ENCODE results near the gene MYO18A. TPM values are rescaled to one million over a fixed set of nuclear protein-coding genes. Genes with fewer than 3 reads are reported as not detected.
"Not testable (repeated sequence)": the region's sequence is repeated elsewhere in the genome, so short reads cannot be mapped to it uniquely, and the experiment has no call there.

MYO18A gene
- total RNA-seq, 1 donor from 2014 or later: 11.6 TPM

GRCh38 chr17:29209073-29209472 lies 28.9 kb upstream of the MYO18A start:
- Histone ChIP-seq H3K4me3 (no peak overlapping the region), H3K9ac (no peak overlapping the region), H3K9me3 (ENCODE audit: low read depth) (no peaks in the 10 kb centered on the region), H3K4me2 (no peak overlapping the region), H3K36me3 (no peaks in the 10 kb centered on the region), H3K79me2 (ENCODE audit: low read depth) (no peaks in the 10 kb centered on the region), H3K27me3 (no peaks in the 10 kb centered on the region), H4K20me1 (ENCODE audit: low read depth) (no peaks in the 10 kb centered on the region), H3K4me1 (peaks cover 19% of the 10 kb centered on the region), H3K27ac (no peak overlapping the region), H3F3A (ENCODE audit: low read depth) (peaks cover 5% of the 10 kb centered on the region), H2AFZ (replicated peaks) (peak overlapping the region; percentile 85)
- TF ChIP-seq EZH2 (IDR thresholded peaks at IDR 0.05) (no peak), CTCF (IDR thresholded peaks at IDR 0.05) (no peak), EZH2phosphoT487 (IDR thresholded peaks at IDR 0.05) (no peak)
- Mint-ChIP-seq H3K4me1 (peaks cover 16% of the 10 kb centered on the region), H3K9me3 (no peaks in the 10 kb centered on the region), H3K27ac (no peak overlapping the region), H3K27me3 (ENCODE audit: insufficient read depth, low read depth) (peaks cover 3% of the 10 kb centered on the region), H3K4me3 (no peak overlapping the region), H3K36me3 (no peaks in the 10 kb centered on the region)
- DNase-seq (ENCODE audit: low spot score): no peak

DNA sequence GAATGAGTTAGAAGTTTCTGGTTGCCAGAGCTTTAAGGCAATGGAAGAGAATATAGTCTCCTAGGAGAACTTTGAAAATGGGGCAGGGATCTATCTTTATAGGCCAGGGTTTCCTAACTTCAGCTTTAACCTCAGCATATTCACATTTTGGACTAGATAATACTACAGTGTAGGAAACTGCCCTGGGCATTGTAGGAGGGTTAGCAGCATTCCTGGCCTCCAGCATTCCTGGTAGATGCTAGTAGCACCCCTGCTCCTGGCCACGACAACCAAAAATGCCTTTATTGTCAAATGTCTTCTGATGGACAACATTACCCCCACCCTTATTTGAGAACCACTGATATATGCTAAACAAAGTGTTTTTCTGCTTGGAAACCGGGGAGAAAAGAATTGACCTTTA lies 27.8 kb upstream of the MYO18A start:
- Mint-ChIP-seq H3K9me3 (no peaks in the 10 kb centered on the region), H3K4me3 (no peak overlapping the region), H3K27ac (peak overlapping the region; percentile 59), H3K4me1 (peaks cover 16% of the 10 kb centered on the region), H3K27me3 (ENCODE audit: insufficient read depth, low read depth) (peaks cover 1% of the 10 kb centered on the region), H3K36me3 (no peaks in the 10 kb centered on the region)
- H4K20me1 ChIP-seq (ENCODE audit: low read depth): no peaks in the 10 kb centered on the region
- peaks cover 26% of the 10 kb centered on the region for H3K4me1 ChIP-seq
- TF ChIP-seq CTCF (IDR thresholded peaks at IDR 0.05): no peak
- no peak for TF ChIP-seq EZH2phosphoT487 (IDR thresholded peaks at IDR 0.05)
- TF ChIP-seq EZH2 (IDR thresholded peaks at IDR 0.05): no peak
- H3F3A ChIP-seq (ENCODE audit: low read depth): peaks cover 5% of the 10 kb centered on the region
- H3K4me3 ChIP-seq: no peak overlapping the region
- no peaks in the 10 kb centered on the region for H3K9me3 ChIP-seq (ENCODE audit: low read depth)
- H3K36me3 ChIP-seq: no peaks in the 10 kb centered on the region
- no peak overlapping the region for H3K9ac ChIP-seq
- DNase-seq (ENCODE audit: low spot score): no peak
- peak overlapping the region; percentile 20 for H2AFZ ChIP-seq (replicated peaks)
- no peaks in the 10 kb centered on the region for H3K27me3 ChIP-seq
- no peak overlapping the region for H3K4me2 ChIP-seq
- no peak overlapping the region for H3K27ac ChIP-seq
- H3K79me2 ChIP-seq (ENCODE audit: low read depth): no peaks in the 10 kb centered on the region

DNA sequence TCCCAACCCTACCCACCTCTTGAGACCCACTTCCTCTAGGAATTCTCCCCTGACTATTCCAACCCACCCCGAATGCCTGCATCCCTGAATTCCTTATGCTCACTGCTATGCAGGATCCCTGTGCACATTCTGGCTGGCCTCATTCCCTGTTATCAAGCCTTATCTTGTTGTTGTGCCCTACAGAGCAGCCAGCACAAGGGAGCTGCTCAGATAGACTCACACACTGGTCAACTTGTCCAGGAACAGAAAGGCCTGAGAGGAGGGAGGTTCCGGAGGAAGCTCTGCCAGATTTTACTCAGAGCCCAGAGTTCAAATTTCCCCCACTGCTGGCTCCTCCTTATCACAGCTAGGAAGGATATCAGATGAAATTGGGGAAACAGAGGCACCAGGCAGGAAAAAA lies 24.8 kb upstream of the MYO18A start:
- H3F3A ChIP-seq (ENCODE audit: low read depth): peaks cover 5% of the 10 kb centered on the region
- Mint-ChIP-seq H3K4me1 (peaks cover 13% of the 10 kb centered on the region), H3K27ac (no peak overlapping the region), H3K27me3 (ENCODE audit: insufficient read depth, low read depth) (no peaks in the 10 kb centered on the region), H3K4me3 (no peak overlapping the region), H3K36me3 (no peaks in the 10 kb centered on the region), H3K9me3 (no peaks in the 10 kb centered on the region)
- H3K27ac ChIP-seq: no peak overlapping the region
- no peak overlapping the region for H3K4me3 ChIP-seq
- no peaks in the 10 kb centered on the region for H4K20me1 ChIP-seq (ENCODE audit: low read depth)
- H3K4me2 ChIP-seq: no peak overlapping the region
- H3K4me1 ChIP-seq: peaks cover 21% of the 10 kb centered on the region
- no peak for TF ChIP-seq CTCF (IDR thresholded peaks at IDR 0.05)
- TF ChIP-seq EZH2 (IDR thresholded peaks at IDR 0.05): no peak
- no peak for TF ChIP-seq EZH2phosphoT487 (IDR thresholded peaks at IDR 0.05)
- H3K9me3 ChIP-seq (ENCODE audit: low read depth): no peaks in the 10 kb centered on the region
- no peaks in the 10 kb centered on the region for H3K27me3 ChIP-seq
- H3K9ac ChIP-seq: no peak overlapping the region
- H3K79me2 ChIP-seq (ENCODE audit: low read depth): no peaks in the 10 kb centered on the region
- no peak for DNase-seq (ENCODE audit: low spot score)
- no peaks in the 10 kb centered on the region for H3K36me3 ChIP-seq
- H2AFZ ChIP-seq (replicated peaks): peak overlapping the region; percentile 72

- H3K4me1 Mint-ChIP-seq: peaks cover 13% of the 10 kb centered on the region
- H3K36me3 Mint-ChIP-seq; H4K20me1 ChIP-seq (ENCODE audit: low read depth); H2AFZ ChIP-seq (replicated peaks); H3K4me2 ChIP-seq; H3K9me3 Mint-ChIP-seq; H3K79me2 ChIP-seq (ENCODE audit: low read depth); H3K27ac Mint-ChIP-seq; H3K27me3 Mint-ChIP-seq (ENCODE audit: insufficient read depth, low read depth); H3K27me3 ChIP-seq; H3F3A ChIP-seq (ENCODE audit: low read depth); H3K9me3 ChIP-seq (ENCODE audit: low read depth); H3K4me3 ChIP-seq; H3K9ac ChIP-seq; H3K27ac ChIP-seq; DNase-seq (ENCODE audit: low spot score); H3K4me3 Mint-ChIP-seq; H3K36me3 ChIP-seq: not testable (repeated sequence)
- peaks cover 17% of the 10 kb centered on the region for H3K4me1 ChIP-seq
These were observed 24.0 kb upstream of the MYO18A start for GRCh38 chr17:29204068-29204804.
